ENCODE measurements around the gene SORCS2. TPM values are rescaled to one million over a fixed set of nuclear protein-coding genes. Genes with fewer than 3 reads are reported as not detected.

Gene SORCS2
- total RNA-seq: not detected

- H3K4me3 Mint-ChIP-seq: no peak within 1 kb of the TSS
- ChIA-PET POLR2A (no interaction called here), CTCF (interaction anchor here (0.6 to 1.2 kb wide), 6 partner anchors 9 to 610 kb away, joined by 3 to 5 read pairs (median 3); no protein-coding TSS in a partner anchor)
- peaks cover 42% of the 10 kb centered on the region for H3K27me3 Mint-ChIP-seq (ENCODE audit: low read depth)
- H3K27ac Mint-ChIP-seq: no peak within 1 kb of the TSS
- H3K9me3 Mint-ChIP-seq (ENCODE audit: insufficient read depth): no peaks in the 10 kb centered on the region
- H3K4me1 Mint-ChIP-seq (ENCODE audit: low read depth): no peaks in the 10 kb centered on the region
- ATAC-seq (peak; percentile 92), DNase-seq (peak; percentile 58)
- no peaks in the 10 kb centered on the region for H3K36me3 Mint-ChIP-seq (ENCODE audit: low read depth)
Observed at GRCh38 chr4:7192252-7193029, at the start of gene SORCS2. Gene SORCS2 (plus strand): TSS chr4:7192538.

GRCh38 chr4:7144374-7145290 is 47.7 kb upstream of the SORCS2 start:
- Mint-ChIP-seq H3K4me3 (no peak overlapping the region), H3K36me3 (ENCODE audit: low read depth) (no peaks in the 10 kb centered on the region), H3K27me3 (ENCODE audit: low read depth) (peaks cover 3% of the 10 kb centered on the region), H3K27ac (no peak overlapping the region), H3K4me1 (ENCODE audit: low read depth) (no peaks in the 10 kb centered on the region), H3K9me3 (ENCODE audit: insufficient read depth) (no peaks in the 10 kb centered on the region)
- no peak for ATAC-seq
- DNase-seq: no peak
- POLR2A ChIA-PET: no interaction called here
- CTCF ChIA-PET: no interaction called here

GRCh38 chr4:7145291-7145934 is 46.9 kb upstream of the SORCS2 start:
- Mint-ChIP-seq H3K4me3 (no peak overlapping the region), H3K9me3 (ENCODE audit: insufficient read depth) (no peaks in the 10 kb centered on the region), H3K4me1 (ENCODE audit: low read depth) (no peaks in the 10 kb centered on the region), H3K27ac (no peak overlapping the region), H3K27me3 (ENCODE audit: low read depth) (peaks cover 3% of the 10 kb centered on the region), H3K36me3 (ENCODE audit: low read depth) (no peaks in the 10 kb centered on the region)
- POLR2A ChIA-PET: no interaction called here
- CTCF ChIA-PET: no interaction called here
- DNase-seq: no peak
- ATAC-seq: no peak

GRCh38 chr4:7146059-7146785 is 46.1 kb upstream of the SORCS2 start:
- Mint-ChIP-seq H3K27ac (no peak overlapping the region), H3K4me3 (no peak overlapping the region), H3K27me3 (ENCODE audit: low read depth) (peaks cover 3% of the 10 kb centered on the region), H3K4me1 (ENCODE audit: low read depth) (no peaks in the 10 kb centered on the region), H3K36me3 (ENCODE audit: low read depth) (no peaks in the 10 kb centered on the region), H3K9me3 (ENCODE audit: insufficient read depth) (no peaks in the 10 kb centered on the region)
- DNase-seq: no peak
- ATAC-seq: no peak
- ChIA-PET POLR2A (no interaction called here), CTCF (no interaction called here)

- Mint-ChIP-seq H3K4me3 (no peak overlapping the region), H3K27ac (no peak overlapping the region), H3K4me1 (ENCODE audit: low read depth) (no peaks in the 10 kb centered on the region), H3K9me3 (ENCODE audit: insufficient read depth) (no peaks in the 10 kb centered on the region), H3K36me3 (ENCODE audit: low read depth) (no peaks in the 10 kb centered on the region), H3K27me3 (ENCODE audit: low read depth) (peaks cover 3% of the 10 kb centered on the region)
- ChIA-PET POLR2A (no interaction called here), CTCF (no interaction called here)
- DNase-seq: no peak
- no peak for ATAC-seq
Observed at GRCh38 chr4:7146786-7147115, 45.6 kb upstream of the SORCS2 start.

- DNase-seq (no peak), ATAC-seq (no peak)
- Mint-ChIP-seq H3K27me3 (ENCODE audit: low read depth) (peaks cover 3% of the 10 kb centered on the region), H3K27ac (no peak overlapping the region), H3K4me3 (no peak overlapping the region), H3K4me1 (ENCODE audit: low read depth) (no peaks in the 10 kb centered on the region), H3K9me3 (ENCODE audit: insufficient read depth) (no peaks in the 10 kb centered on the region), H3K36me3 (ENCODE audit: low read depth) (no peaks in the 10 kb centered on the region)
- CTCF ChIA-PET: no interaction called here
- POLR2A ChIA-PET: no interaction called here
Observed at GRCh38 chr4:7147261-7147660, 45.1 kb upstream of the SORCS2 start.

GRCh38 chr4:7147661-7148310 is 44.6 kb upstream of the SORCS2 start:
- CTCF ChIA-PET: no interaction called here
- ATAC-seq (no peak), DNase-seq (no peak)
- no peaks in the 10 kb centered on the region for H3K4me1 Mint-ChIP-seq (ENCODE audit: low read depth)
- H3K27ac Mint-ChIP-seq: no peak overlapping the region
- no peak overlapping the region for H3K4me3 Mint-ChIP-seq
- H3K27me3 Mint-ChIP-seq (ENCODE audit: low read depth): peaks cover 4% of the 10 kb centered on the region
- POLR2A ChIA-PET: no interaction called here
- H3K9me3 Mint-ChIP-seq (ENCODE audit: insufficient read depth): no peaks in the 10 kb centered on the region
- H3K36me3 Mint-ChIP-seq (ENCODE audit: low read depth): no peaks in the 10 kb centered on the region

GRCh38 chr4:7148337-7148736 is 44.0 kb upstream of the SORCS2 start:
- no peaks in the 10 kb centered on the region for H3K4me1 Mint-ChIP-seq (ENCODE audit: low read depth)
- ATAC-seq (no peak), DNase-seq (no peak)
- ChIA-PET POLR2A (no interaction called here), CTCF (no interaction called here)
- no peak overlapping the region for H3K4me3 Mint-ChIP-seq
- no peaks in the 10 kb centered on the region for H3K36me3 Mint-ChIP-seq (ENCODE audit: low read depth)
- H3K27ac Mint-ChIP-seq: no peak overlapping the region
- H3K27me3 Mint-ChIP-seq (ENCODE audit: low read depth): peaks cover 3% of the 10 kb centered on the region
- no peaks in the 10 kb centered on the region for H3K9me3 Mint-ChIP-seq (ENCODE audit: insufficient read depth)

- DNase-seq (no peak), ATAC-seq (no peak)
- H3K36me3 Mint-ChIP-seq (ENCODE audit: low read depth): no peaks in the 10 kb centered on the region
- H3K9me3 Mint-ChIP-seq (ENCODE audit: insufficient read depth): no peaks in the 10 kb centered on the region
- no peak overlapping the region for H3K27ac Mint-ChIP-seq
- ChIA-PET CTCF (no interaction called here), POLR2A (no interaction called here)
- peaks cover 5% of the 10 kb centered on the region for H3K27me3 Mint-ChIP-seq (ENCODE audit: low read depth)
- no peaks in the 10 kb centered on the region for H3K4me1 Mint-ChIP-seq (ENCODE audit: low read depth)
- no peak overlapping the region for H3K4me3 Mint-ChIP-seq
Observed at GRCh38 chr4:7150036-7150635, 42.2 kb upstream of the SORCS2 start.

- Mint-ChIP-seq H3K27me3 (ENCODE audit: low read depth) (peaks cover 18% of the 10 kb centered on the region), H3K27ac (no peak overlapping the region), H3K36me3 (ENCODE audit: low read depth) (no peaks in the 10 kb centered on the region), H3K4me3 (no peak overlapping the region), H3K4me1 (ENCODE audit: low read depth) (no peaks in the 10 kb centered on the region), H3K9me3 (ENCODE audit: insufficient read depth) (no peaks in the 10 kb centered on the region)
- POLR2A ChIA-PET: no interaction called here
- CTCF ChIA-PET: no interaction called here
- ATAC-seq (no peak), DNase-seq (no peak)
Observed at GRCh38 chr4:7151668-7152227, 40.6 kb upstream of the SORCS2 start.

- H3K27me3 Mint-ChIP-seq (ENCODE audit: low read depth): peaks cover 29% of the 10 kb centered on the region
- no peaks in the 10 kb centered on the region for H3K4me1 Mint-ChIP-seq (ENCODE audit: low read depth)
- H3K36me3 Mint-ChIP-seq (ENCODE audit: low read depth): no peaks in the 10 kb centered on the region
- ATAC-seq: no peak
- CTCF ChIA-PET: no interaction called here
- H3K27ac Mint-ChIP-seq: no peak overlapping the region
- DNase-seq: no peak
- no peak overlapping the region for H3K4me3 Mint-ChIP-seq
- H3K9me3 Mint-ChIP-seq (ENCODE audit: insufficient read depth): no peaks in the 10 kb centered on the region
- POLR2A ChIA-PET: no interaction called here
Observed at GRCh38 chr4:7153711-7154110, 38.6 kb upstream of the SORCS2 start.

All from activated CD8-positive, alpha-beta T cell treated with anti-CD3 and anti-CD28 coated beads, Interleukin-2, amount 10 ng/mL, durations not matched to agents 7 days and 5 days (primary cell).